HepG2 (cell line): ENCODE data around the gene PRKD2. TPM values are rescaled to one million over a fixed set of nuclear protein-coding genes. Genes with fewer than 3 reads are reported as not detected.

ENCODE experiments used
- ATAC-seq: fragments of 200-7000 bp; cut with Tn5 transposase; 3 replicates; pipeline ENCODE4 v1.9.1; 2020; ENCODE audit warnings: mild to moderate bottlenecking, moderate library complexity
- BruUV-seq: library from RNA; stranded (reverse); fragments of 400-500 nt; replicated peaks from 2 replicates; lab custom pipeline; 2021; lab: Mats Ljungman, UMichigan
- CTCF ChIA-PET: fragments of 300-600 bp; formaldehyde crosslinking; extraction: SDS; loops from one replicate; lab custom pipeline; 2021; ENCODE audit warnings: low total read pairs, inconsistent platforms, low intra/inter-chr PET ratio; lab: Yijun Ruan, JAX
- POLR2A ChIA-PET: fragments of 350-600 bp; sonication (Branson Sonifier 250); formaldehyde crosslinking; loops from one replicate; lab custom pipeline; 2020; ENCODE audit warnings: antibody characterized with exemption, inconsistent platforms; lab: Yijun Ruan, JAX
- DNase-seq: peaks from one replicate; pipeline ENCODE4 v3.0.0-alpha.2; 2015; ENCODE audit warnings: low spot score
- FAIRE-seq: peaks from 3 replicates; lab custom pipeline; 2011; peaks lifted over from hg19 to GRCh38; lab: Jason Lieb, UNC
- H2AFZ ChIP-seq: one replicate; pipeline ENCODE4 v1.6.1; 2011; ENCODE audit warnings: low read length, inconsistent platforms
- H3K27ac ChIP-seq: fragments of 300-600 bp; 3 replicates; pipeline ENCODE4 v1.8.0; 2011; ENCODE audit warnings: mixed run types, mild to moderate bottlenecking, mixed read lengths, low read length, inconsistent platforms; ENCODE audit not compliant: insufficient read depth; ENCODE audit errors: extremely low read length
- H3K27me3 ChIP-seq, 2 experiments: fragments of 200-600 bp in 1 of 2; 2 replicates in 1 of 2; 3 replicates in 1 of 2; pipeline versions ENCODE4 v1.6.0 to v1.8.0; 2011; ENCODE audit warnings: low read length in 2 of 2, mild to moderate bottlenecking in 2 of 2, moderate library complexity in 2 of 2, inconsistent platforms in 1 of 2; ENCODE audit not compliant: insufficient read depth in 2 of 2, control insufficient read depth in 1 of 2
- H3K36me3 ChIP-seq, 2 experiments: fragments of 200-600 bp in 1 of 2; replicated peaks in 1 of 2; 2 replicates in 1 of 2; 3 replicates in 1 of 2; pipeline versions ENCODE4 v1.5.1 to v1.8.0; 2011; ENCODE audit warnings: low read length in 2 of 2, inconsistent platforms in 1 of 2; ENCODE audit not compliant: insufficient read depth in 2 of 2, control insufficient read depth in 1 of 2
- H3K4me1 ChIP-seq: 2 replicates; pipeline ENCODE4 v1.5.1; 2012; ENCODE audit warnings: low read length, inconsistent platforms; ENCODE audit not compliant: insufficient read depth
- H3K4me2 ChIP-seq: 2 replicates; pipeline ENCODE4 v1.6.0; 2011; ENCODE audit warnings: low read depth, low read length, inconsistent platforms
- H3K4me3 ChIP-seq, 3 experiments: fragments of 200-600 bp in 1 of 3; sonication (generic), shearing (Covaris generic) in 1 of 3; replicated peaks in 1 of 3; 2 replicates each; pipeline ENCODE4 v1.5.1; 2011 to 2016; ENCODE audit warnings: low read length in 3 of 3, inconsistent platforms in 2 of 3, low read depth in 2 of 3, mild to moderate bottlenecking in 2 of 3, control low read depth in 1 of 3, mixed read lengths in 1 of 3; ENCODE audit not compliant: insufficient read depth in 1 of 3
- H3K79me2 ChIP-seq: one replicate; pipeline ENCODE4 v1.6.1; 2011; ENCODE audit warnings: low read length, inconsistent platforms; ENCODE audit not compliant: insufficient read depth
- H3K9ac ChIP-seq: 2 replicates; pipeline ENCODE4 v1.6.0; 2011; ENCODE audit warnings: mild to moderate bottlenecking, low read depth, low read length, inconsistent platforms; ENCODE audit not compliant: insufficient read depth
- H3K9me3 ChIP-seq: 2 replicates; pipeline ENCODE4 v1.5.1; 2012; ENCODE audit warnings: mild to moderate bottlenecking, low read length
- H4K20me1 ChIP-seq: 2 replicates; pipeline ENCODE4 v1.6.0; 2011; ENCODE audit warnings: inconsistent platforms, mild to moderate bottlenecking, low read length, moderate library complexity; ENCODE audit not compliant: insufficient read depth
- BCL3 ChIP-seq: sonication (generic); formaldehyde crosslinking; IDR thresholded peaks from 2 replicates; pipeline ENCODE4 v1.5.1; 2020; ENCODE audit warnings: mild to moderate bottlenecking, missing genetic modification reagents, moderate library complexity
- CBFB ChIP-seq: sonication (generic); formaldehyde crosslinking; IDR thresholded peaks from 2 replicates; pipeline ENCODE4 v1.4.0; 2020; ENCODE audit warnings: missing genetic modification reagents
- CHCHD3 ChIP-seq: sonication (generic); formaldehyde crosslinking; IDR thresholded peaks from 2 replicates; pipeline ENCODE4 v1.8.0; 2022; ENCODE audit warnings: mild to moderate bottlenecking, missing genetic modification reagents, moderate library complexity
- ETV5 ChIP-seq: IDR thresholded peaks from 2 replicates; pipeline ENCODE4 v1.6.1; 2018; ENCODE audit warnings: missing biosample characterization, missing genetic modification reagents, inconsistent platforms, borderline replicate concordance
- GABPA ChIP-seq, 2 experiments: IDR thresholded peaks; 2 replicates each; pipeline ENCODE4 v1.6.1; 2011 to 2016; ENCODE audit warnings: low read depth in 2 of 2, low read length in 1 of 2, missing biosample characterization in 1 of 2, missing genetic modification characterization in 1 of 2
- HMGA1 ChIP-seq: sonication (generic); formaldehyde crosslinking; conservative IDR thresholded peaks from 2 replicates; pipeline ENCODE4 v1.4.0; 2020; ENCODE audit warnings: missing genetic modification reagents
- MAF1 ChIP-seq: sonication (generic); formaldehyde crosslinking; IDR thresholded peaks from 2 replicates; pipeline ENCODE4 v1.5.0; 2020; ENCODE audit warnings: missing genetic modification reagents, borderline replicate concordance
- MYC ChIP-seq: sonication (generic); formaldehyde crosslinking; IDR thresholded peaks from 2 replicates; pipeline ENCODE4 v1.9.0; 2021; ENCODE audit warnings: missing genetic modification reagents, borderline replicate concordance
- NFE2 ChIP-seq: sonication (generic); formaldehyde crosslinking; IDR thresholded peaks from 2 replicates; pipeline ENCODE4 v1.4.0; 2020; ENCODE audit warnings: missing genetic modification reagents
- NR2F2 ChIP-seq: IDR thresholded peaks from 2 replicates; pipeline ENCODE4 v1.6.1; 2012; ENCODE audit warnings: low read depth, inconsistent platforms, borderline replicate concordance
- SALL1 ChIP-seq: sonication (generic); formaldehyde crosslinking; IDR thresholded peaks from 2 replicates; pipeline ENCODE4 v1.8.0; 2022; ENCODE audit warnings: mild to moderate bottlenecking, missing genetic modification reagents
- SP5 ChIP-seq: IDR thresholded peaks from 2 replicates; pipeline ENCODE4 v1.6.1; 2016; ENCODE audit warnings: low read depth, borderline replicate concordance
- TRIM24 ChIP-seq: sonication (generic); formaldehyde crosslinking; IDR thresholded peaks from 2 replicates; pipeline ENCODE4 v1.8.0; 2022; ENCODE audit warnings: mild to moderate bottlenecking, missing genetic modification reagents
- ZNF274 ChIP-seq: sonication (generic); formaldehyde crosslinking; IDR thresholded peaks from 2 replicates; pipeline ENCODE4 v1.5.1; 2020; ENCODE audit warnings: mild to moderate bottlenecking, missing genetic modification reagents
- ZNF350 ChIP-seq: sonication (generic); formaldehyde crosslinking; IDR thresholded peaks from 2 replicates; pipeline ENCODE4 v1.4.0; 2020; ENCODE audit warnings: mild to moderate bottlenecking, low read depth, missing genetic modification reagents, borderline replicate concordance
- ZNF557 ChIP-seq: sonication (generic); formaldehyde crosslinking; IDR thresholded peaks from 2 replicates; pipeline ENCODE4 v1.4.0; 2020; ENCODE audit warnings: missing genetic modification reagents
- ZSCAN20 ChIP-seq: sonication (generic); formaldehyde crosslinking; IDR thresholded peaks from 2 replicates; pipeline ENCODE4 v1.4.0; 2020; ENCODE audit warnings: missing genetic modification reagents, mild to moderate bottlenecking, borderline replicate concordance
- WGBS: methylation state at CpG from one replicate; pipeline ENCODE4 v1.1.6; 2017; ENCODE audit warnings: low lambda C conversion rate; 5-methylcytosine and 5-hydroxymethylcytosine counted together
- in situ Hi-C: cut with HindIII; loops from 2 replicates; pipeline ENCODE4 v1.10.0; 2017; ENCODE audit warnings: low pct_unique_long_range_greater_than_20kb; ENCODE audit not compliant: extremely low pct_ligation_motif_present
- intact Hi-C: fragments of 100-400 bp; cut with micrococcal nuclease; formaldehyde crosslinking; loops from one replicate; pipeline ENCODE4 v1.10.0; 2022; ENCODE audit not compliant: unreplicated experiment
- polyA plus RNA-seq, 8 experiments: library from polyadenylated mRNA; depleted of rRNA in 3 of 8; stranded (reverse) in 7 of 8; unstranded in 1 of 8; fragments of >200 nt; fragmentation: Illumina TruSeq in 4 of 8; extraction: Trizol in 4 of 8; gene quantifications; 2 replicates each; pipeline versions ENCODE4 v1.2.1 to v1.2.3, GENCODE V29; 2011 to 2016; ENCODE audit warnings: low read depth in 4 of 8, missing spikeins in 1 of 8, mixed read lengths in 1 of 8; ENCODE audit not compliant: insufficient read depth in 1 of 8
- total RNA-seq, 5 experiments: library from RNA; depleted of rRNA; stranded (reverse); fragments of >200 nt; fragmentation: Illumina TruSeq; extraction: Trizol; gene quantifications; 2 replicates each; pipeline ENCODE4 v1.2.3, GENCODE V29; 2016; ENCODE audit warnings: low read depth in 1 of 5
- TF ChIP-seq, protein P1 (sequence below): sonication (generic); formaldehyde crosslinking; conservative IDR thresholded peaks from 2 replicates; pipeline ENCODE4 v1.4.0; 2020; ENCODE audit warnings: missing genetic modification reagents
- TF ChIP-seq, protein P2 (sequence below), 2 experiments: IDR thresholded peaks; 2 replicates each; pipeline ENCODE4 v1.6.1; 2011 to 2012; ENCODE audit warnings: low read length in 2 of 2, borderline replicate concordance in 1 of 2, low read depth in 1 of 2, mild to moderate bottlenecking in 1 of 2, moderate library complexity in 1 of 2

PRKD2 gene
- total and polyA plus RNA-seq, 2 of the 13 experiments (the other 11 are each of a cell fraction or from before 2014, with no cell fraction given), result 6.7 to 7.3 TPM

DNA sequence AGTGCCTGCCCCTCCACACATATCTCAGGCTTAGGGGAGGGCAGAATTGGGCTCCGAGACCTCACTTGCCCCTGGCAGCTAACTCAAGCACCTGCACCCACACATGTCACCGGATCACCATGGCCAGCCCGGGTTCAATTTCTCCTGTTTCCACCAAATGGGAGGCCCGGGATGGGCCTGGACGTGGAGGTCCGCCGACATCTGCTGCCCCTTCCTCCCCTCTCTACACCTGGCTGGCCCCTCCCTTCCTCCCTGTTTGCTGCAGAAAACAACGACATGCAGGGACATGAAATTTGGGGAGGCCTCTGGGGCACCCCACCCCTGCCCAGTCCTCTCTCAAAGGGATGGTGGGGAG is 1.3 kb downstream of the PRKD2 start:
- no peak for DNase-seq
- Histone ChIP-seq H3K27me3 (no peaks in the 10 kb centered on the region; a peak in 1 of 5 replicates), H3K4me1 (peaks cover 15% of the 10 kb centered on the region), H3K79me2 (peaks cover 20% of the 10 kb centered on the region), H3K4me2 (peak overlapping the region; percentile 96), H3K36me3 (peaks cover 0 to 2% of the 10 kb centered on the region in 2 experiments; a peak in 2 of 5 replicates), H3K9me3 (no peaks in the 10 kb centered on the region), H3K4me3 (peak overlapping the region; percentile 79 to 83 (median 82)), H2AFZ (no peak overlapping the region), H3K9ac (peak overlapping the region; percentile 75), H4K20me1 (no peaks in the 10 kb centered on the region), H3K27ac (peak overlapping the region; percentile 69)
- TF ChIP-seq ZNF274 (no peak; the same call in 1 of the 2 replicates), NFE2 (CRISPR knock-in tag) (no peak), CHCHD3 (CRISPR knock-in tag) (no peak), ZNF557 (no peak), SP5 (CRISPR knock-in tag) (no peak), ETV5 (CRISPR knock-in tag) (0 out of 2 replicates have a peak, but pooled peaks have one; percentile 6), MYC (CRISPR knock-in tag) (0 out of 2 replicates have a peak, but pooled peaks have one; percentile 14), TRIM24 (CRISPR knock-in tag) (no peak), BCL3 (CRISPR knock-in tag) (0 out of 2 replicates have a peak, but pooled peaks have one; percentile 28), NR2F2 (no peak), HMGA1 (CRISPR knock-in tag) (no peak), CBFB (CRISPR knock-in tag) (no peak), MAF1 (CRISPR knock-in tag) (no peak), GABPA (IDR thresholded peaks at IDR 0.05; ENCODE audit: low read depth, low read length) (0 out of 2 replicates have a peak, but pooled peaks have one; percentile 19), GABPA (CRISPR knock-in tag; IDR thresholded peaks at IDR 0.05; ENCODE audit: low read depth) (no peak), ZNF350 (CRISPR knock-in tag) (0 out of 2 replicates have a peak, but pooled peaks have one; percentile 17), SALL1 (CRISPR knock-in tag) (no peak), ZSCAN20 (CRISPR knock-in tag) (no peak)
- TF ChIP-seq, protein P1, sequence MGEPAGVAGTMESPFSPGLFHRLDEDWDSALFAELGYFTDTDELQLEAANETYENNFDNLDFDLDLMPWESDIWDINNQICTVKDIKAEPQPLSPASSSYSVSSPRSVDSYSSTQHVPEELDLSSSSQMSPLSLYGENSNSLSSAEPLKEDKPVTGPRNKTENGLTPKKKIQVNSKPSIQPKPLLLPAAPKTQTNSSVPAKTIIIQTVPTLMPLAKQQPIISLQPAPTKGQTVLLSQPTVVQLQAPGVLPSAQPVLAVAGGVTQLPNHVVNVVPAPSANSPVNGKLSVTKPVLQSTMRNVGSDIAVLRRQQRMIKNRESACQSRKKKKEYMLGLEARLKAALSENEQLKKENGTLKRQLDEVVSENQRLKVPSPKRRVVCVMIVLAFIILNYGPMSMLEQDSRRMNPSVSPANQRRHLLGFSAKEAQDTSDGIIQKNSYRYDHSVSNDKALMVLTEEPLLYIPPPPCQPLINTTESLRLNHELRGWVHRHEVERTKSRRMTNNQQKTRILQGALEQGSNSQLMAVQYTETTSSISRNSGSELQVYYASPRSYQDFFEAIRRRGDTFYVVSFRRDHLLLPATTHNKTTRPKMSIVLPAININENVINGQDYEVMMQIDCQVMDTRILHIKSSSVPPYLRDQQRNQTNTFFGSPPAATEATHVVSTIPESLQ (CRISPR knock-in tag), result no peak
- TF ChIP-seq, protein P2, sequence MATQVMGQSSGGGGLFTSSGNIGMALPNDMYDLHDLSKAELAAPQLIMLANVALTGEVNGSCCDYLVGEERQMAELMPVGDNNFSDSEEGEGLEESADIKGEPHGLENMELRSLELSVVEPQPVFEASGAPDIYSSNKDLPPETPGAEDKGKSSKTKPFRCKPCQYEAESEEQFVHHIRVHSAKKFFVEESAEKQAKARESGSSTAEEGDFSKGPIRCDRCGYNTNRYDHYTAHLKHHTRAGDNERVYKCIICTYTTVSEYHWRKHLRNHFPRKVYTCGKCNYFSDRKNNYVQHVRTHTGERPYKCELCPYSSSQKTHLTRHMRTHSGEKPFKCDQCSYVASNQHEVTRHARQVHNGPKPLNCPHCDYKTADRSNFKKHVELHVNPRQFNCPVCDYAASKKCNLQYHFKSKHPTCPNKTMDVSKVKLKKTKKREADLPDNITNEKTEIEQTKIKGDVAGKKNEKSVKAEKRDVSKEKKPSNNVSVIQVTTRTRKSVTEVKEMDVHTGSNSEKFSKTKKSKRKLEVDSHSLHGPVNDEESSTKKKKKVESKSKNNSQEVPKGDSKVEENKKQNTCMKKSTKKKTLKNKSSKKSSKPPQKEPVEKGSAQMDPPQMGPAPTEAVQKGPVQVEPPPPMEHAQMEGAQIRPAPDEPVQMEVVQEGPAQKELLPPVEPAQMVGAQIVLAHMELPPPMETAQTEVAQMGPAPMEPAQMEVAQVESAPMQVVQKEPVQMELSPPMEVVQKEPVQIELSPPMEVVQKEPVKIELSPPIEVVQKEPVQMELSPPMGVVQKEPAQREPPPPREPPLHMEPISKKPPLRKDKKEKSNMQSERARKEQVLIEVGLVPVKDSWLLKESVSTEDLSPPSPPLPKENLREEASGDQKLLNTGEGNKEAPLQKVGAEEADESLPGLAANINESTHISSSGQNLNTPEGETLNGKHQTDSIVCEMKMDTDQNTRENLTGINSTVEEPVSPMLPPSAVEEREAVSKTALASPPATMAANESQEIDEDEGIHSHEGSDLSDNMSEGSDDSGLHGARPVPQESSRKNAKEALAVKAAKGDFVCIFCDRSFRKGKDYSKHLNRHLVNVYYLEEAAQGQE (IDR thresholded peaks at IDR 0.05; ENCODE audit: borderline replicate concordance in 1 of 2, low read depth in 1 of 2, low read length in 2 of 2), result no peak
- ATAC-seq, result no peak
- ChIA-PET CTCF (no interaction called here), POLR2A (interaction anchor here (1.2 to 1.4 kb wide), 2 partner anchors 9 to 13 kb away, joined by 3 read pairs; no protein-coding TSS in a partner anchor)
- BruUV-seq, result TSS peak; percentile 38
- in situ Hi-C loops, result no loop called here
- intact Hi-C loops, result no loop called here
- 0% methylated on average over 5 of the region's 8 CpGs for WGBS
- no peak for FAIRE-seq
